T-helper 22 cell (primary cell): ENCODE results near the gene REXO1.

ENCODE experiments used
- DNase-seq: peaks from one replicate; pipeline ENCODE4 v3.0.0-alpha.2; 2020; ENCODE audit warnings: low read depth

REXO1 gene

GRCh38 chr19:1766800-1767352, 81.4 kb downstream of the REXO1 start:
- no peak for DNase-seq

- no peak for DNase-seq
These were observed 82.1 kb downstream of the REXO1 start for GRCh38 chr19:1765904-1766799.
